H1 (cell line): ENCODE data around the gene WDFY4. TPM values are rescaled to one million over a fixed set of nuclear protein-coding genes. Genes with fewer than 3 reads are reported as not detected.

ENCODE experiments used
- BACH1 ChIP-seq: IDR thresholded peaks from 2 replicates; pipeline ENCODE4 v1.6.1; 2012; ENCODE audit warnings: low read length, improper control_type of control experiment
- KDM5A ChIP-seq: fragments of 200-600 bp; IDR thresholded peaks from 2 replicates; pipeline ENCODE4 v1.7.1; 2012; ENCODE audit warnings: mild to moderate bottlenecking, low read length, inconsistent platforms, mixed read lengths
- POLR2AphosphoS5 ChIP-seq: IDR thresholded peaks from 2 replicates; pipeline ENCODE4 v1.6.1; 2011; ENCODE audit warnings: low read depth, low read length
- RBBP5 ChIP-seq: IDR thresholded peaks from 2 replicates; pipeline ENCODE4 v1.7.1; 2012; ENCODE audit warnings: low read depth, mild to moderate bottlenecking, inconsistent platforms, low read length, moderate library complexity, borderline replicate concordance
- SIRT6 ChIP-seq: IDR thresholded peaks from one replicate; pipeline ENCODE4 v1.7.1; 2012; ENCODE audit warnings: low read length, inconsistent platforms
- SP2 ChIP-seq: IDR thresholded peaks from 2 replicates; pipeline ENCODE4 v1.6.1; 2012; ENCODE audit warnings: mild to moderate bottlenecking, low read length, inconsistent platforms
- SRF ChIP-seq: IDR thresholded peaks from 2 replicates; pipeline ENCODE4 v1.6.1; 2011; ENCODE audit warnings: mild to moderate bottlenecking, low read depth, low read length, moderate library complexity
- TBP ChIP-seq: IDR thresholded peaks from 2 replicates; pipeline ENCODE4 v1.6.1; 2011; ENCODE audit warnings: low read depth, low read length, improper control_type of control experiment
- TCF12 ChIP-seq: IDR thresholded peaks from 2 replicates; pipeline ENCODE4 v1.6.1; 2011; ENCODE audit warnings: low read depth, mild to moderate bottlenecking, low read length
- polyA plus RNA-seq, 7 experiments: library from polyadenylated mRNA; depleted of rRNA in 3 of 7; stranded (reverse) in 5 of 7; unstranded in 2 of 7; fragments of >200 nt in 5 of 7; fragments of 200-250 nt in 2 of 7; gene quantifications; 1 replicate in 5 of 7; 2 replicates in 1 of 7; 4 replicates in 1 of 7; pipeline versions ENCODE4 v1.2.1 to v1.2.3, GENCODE V29; 2011 to 2013; ENCODE audit warnings: missing spikeins in 2 of 7, mixed read lengths in 2 of 7
- total RNA-seq: library from RNA; stranded (reverse); fragmentation: NEBNext Ultra II Directional; extraction: Animal tissue kit (Norgen Biotek cat#: 25700); gene quantifications from 2 replicates; pipeline ENCODE4 v1.2.1, GENCODE V29; 2021
- TF ChIP-seq, protein P1 (sequence below): IDR thresholded peaks from 2 replicates; pipeline ENCODE4 v1.6.1; 2012; ENCODE audit warnings: low read length, inconsistent platforms

WDFY4 gene
- total and polyA plus RNA-seq, 2 of the 8 experiments (the other 6 are each of a cell fraction or from before 2014, with no cell fraction given) = not detected

DNA sequence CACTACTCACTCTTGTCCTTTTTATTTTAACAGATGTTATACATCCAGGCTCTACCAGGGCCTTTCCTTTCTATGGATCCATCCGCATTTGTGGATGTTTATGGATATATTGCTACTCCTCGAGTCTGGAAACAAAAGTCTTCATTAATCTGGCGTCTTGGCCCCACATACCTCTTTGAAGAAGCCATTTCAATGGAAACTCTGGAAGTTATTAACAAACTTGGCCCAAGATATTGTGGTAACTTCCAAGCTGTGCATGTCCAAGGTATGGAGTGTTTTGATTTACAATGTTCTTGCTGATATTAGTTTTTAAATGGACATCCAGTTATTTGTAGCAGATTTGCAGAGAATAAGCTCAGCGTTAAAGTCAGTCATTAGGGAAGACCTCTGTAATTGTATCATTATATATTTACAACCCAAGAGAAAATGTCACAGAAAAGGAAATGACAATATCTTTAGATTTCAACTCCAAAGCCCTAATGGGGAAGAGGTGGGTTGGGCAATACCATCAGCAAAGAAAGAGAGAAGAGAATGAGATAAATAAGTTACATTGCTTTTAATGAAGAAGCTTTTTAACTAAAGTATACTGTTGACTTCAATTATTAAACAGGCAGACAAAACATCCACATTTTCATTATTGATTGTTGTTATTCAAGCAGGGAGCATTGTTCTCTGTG, 102.1 kb downstream of the WDFY4 start (continued):
- TF ChIP-seq, protein P1, sequence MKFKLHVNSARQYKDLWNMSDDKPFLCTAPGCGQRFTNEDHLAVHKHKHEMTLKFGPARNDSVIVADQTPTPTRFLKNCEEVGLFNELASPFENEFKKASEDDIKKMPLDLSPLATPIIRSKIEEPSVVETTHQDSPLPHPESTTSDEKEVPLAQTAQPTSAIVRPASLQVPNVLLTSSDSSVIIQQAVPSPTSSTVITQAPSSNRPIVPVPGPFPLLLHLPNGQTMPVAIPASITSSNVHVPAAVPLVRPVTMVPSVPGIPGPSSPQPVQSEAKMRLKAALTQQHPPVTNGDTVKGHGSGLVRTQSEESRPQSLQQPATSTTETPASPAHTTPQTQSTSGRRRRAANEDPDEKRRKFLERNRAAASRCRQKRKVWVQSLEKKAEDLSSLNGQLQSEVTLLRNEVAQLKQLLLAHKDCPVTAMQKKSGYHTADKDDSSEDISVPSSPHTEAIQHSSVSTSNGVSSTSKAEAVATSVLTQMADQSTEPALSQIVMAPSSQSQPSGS = no peak
- TF ChIP-seq POLR2AphosphoS5 (no peak), TBP (no peak), KDM5A (no peak), SRF (no peak), RBBP5 (no peak), SIRT6 (no peak), BACH1 (no peak), SP2 (no peak), TCF12 (no peak)
- TF ChIP-seq, all 59 proteins: peak for 0
